NCI-H1417 (cell line): ENCODE data around the gene PGLYRP2.
"Not testable (repeated sequence)": the region's sequence is repeated elsewhere in the genome, so short reads cannot be mapped to it uniquely, and the experiment has no call there.

ENCODE experiments used
- DNase-seq, 3 experiments: peaks; one replicate each; lab custom pipeline; 2025; lab: John Stamatoyannopoulos, UW

The PGLYRP2 gene, protein sequence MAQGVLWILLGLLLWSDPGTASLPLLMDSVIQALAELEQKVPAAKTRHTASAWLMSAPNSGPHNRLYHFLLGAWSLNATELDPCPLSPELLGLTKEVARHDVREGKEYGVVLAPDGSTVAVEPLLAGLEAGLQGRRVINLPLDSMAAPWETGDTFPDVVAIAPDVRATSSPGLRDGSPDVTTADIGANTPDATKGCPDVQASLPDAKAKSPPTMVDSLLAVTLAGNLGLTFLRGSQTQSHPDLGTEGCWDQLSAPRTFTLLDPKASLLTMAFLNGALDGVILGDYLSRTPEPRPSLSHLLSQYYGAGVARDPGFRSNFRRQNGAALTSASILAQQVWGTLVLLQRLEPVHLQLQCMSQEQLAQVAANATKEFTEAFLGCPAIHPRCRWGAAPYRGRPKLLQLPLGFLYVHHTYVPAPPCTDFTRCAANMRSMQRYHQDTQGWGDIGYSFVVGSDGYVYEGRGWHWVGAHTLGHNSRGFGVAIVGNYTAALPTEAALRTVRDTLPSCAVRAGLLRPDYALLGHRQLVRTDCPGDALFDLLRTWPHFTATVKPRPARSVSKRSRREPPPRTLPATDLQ

DNA sequence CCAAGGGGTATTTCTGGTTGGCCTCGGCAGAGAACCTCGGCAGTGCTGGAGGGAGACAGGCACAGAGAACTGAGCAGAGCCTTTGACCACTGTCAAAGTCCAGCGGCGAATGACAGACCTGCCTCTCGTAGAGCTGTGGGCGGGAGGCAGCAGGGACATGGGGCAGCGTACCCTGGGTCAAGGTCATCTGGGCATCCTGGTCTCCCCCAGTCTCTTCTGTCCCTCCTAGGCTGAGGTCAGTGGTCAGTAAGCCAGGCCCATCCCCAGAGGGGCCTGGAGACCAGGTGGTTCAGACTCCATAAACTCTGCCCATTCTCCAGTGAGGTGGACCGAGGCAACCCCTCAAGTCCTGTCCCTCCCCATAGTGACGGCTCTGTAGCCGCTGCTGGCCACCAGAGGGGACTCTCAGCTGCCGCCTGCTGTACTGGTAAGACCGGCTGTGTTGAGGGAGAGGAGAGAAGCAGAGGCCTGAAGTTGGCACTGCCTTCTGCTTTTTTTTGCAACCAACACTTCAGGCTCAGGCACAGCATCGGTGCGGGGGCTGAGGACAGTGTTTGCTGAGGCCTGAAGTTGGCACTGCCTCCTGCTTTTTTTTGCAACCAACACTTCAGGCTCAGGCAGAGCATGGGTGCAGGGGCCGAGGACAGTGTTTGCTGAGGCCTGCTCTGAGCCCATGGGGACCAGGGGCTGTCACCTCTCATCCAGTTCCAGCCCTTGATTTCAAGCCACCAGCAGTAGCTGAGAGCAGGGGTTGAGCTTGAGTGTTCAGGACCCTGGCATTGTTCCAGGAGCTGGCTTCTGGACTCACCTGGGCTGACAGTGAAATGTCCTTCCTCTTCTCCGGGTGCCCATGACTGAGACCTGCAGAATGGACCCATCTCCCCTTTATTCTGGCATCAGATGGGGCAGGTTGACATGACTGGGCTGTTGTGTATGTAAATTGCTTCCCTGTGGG lies at the start of gene PGLYRP2:
Gene PGLYRP2, minus strand, starts transcription at position 111 of the 955 bp plus-strand sequence. CDS start 130 bp downstream, outside the sequence.
- DNase-seq, result no peak

GRCh38 chr19:15527705-15528104 lies 48.4 kb upstream of the PGLYRP2 start:
- no peak for DNase-seq

GRCh38 chr19:15526408-15526807 lies 47.1 kb upstream of the PGLYRP2 start:
- no peak for DNase-seq

DNA sequence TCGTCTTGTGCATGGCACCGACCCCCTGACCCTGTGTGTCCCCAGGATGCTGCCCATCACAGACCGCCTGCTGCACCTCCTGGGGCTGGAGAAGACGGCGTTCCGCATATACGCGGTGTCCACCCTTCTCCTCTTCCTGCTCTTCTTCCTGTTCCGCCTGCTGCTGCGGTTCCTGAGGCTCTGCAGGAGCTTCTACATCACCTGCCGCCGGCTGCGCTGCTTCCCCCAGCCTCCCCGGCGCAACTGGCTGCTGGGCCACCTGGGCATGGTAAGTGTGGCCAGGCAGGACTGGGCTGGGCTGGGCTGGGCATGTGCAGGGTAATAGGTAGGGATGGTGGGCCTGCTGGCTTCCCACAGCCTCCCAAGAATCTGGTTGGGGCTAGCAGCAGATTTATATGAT lies 46.0 kb upstream of the PGLYRP2 start:
- DNase-seq, result no peak

DNA sequence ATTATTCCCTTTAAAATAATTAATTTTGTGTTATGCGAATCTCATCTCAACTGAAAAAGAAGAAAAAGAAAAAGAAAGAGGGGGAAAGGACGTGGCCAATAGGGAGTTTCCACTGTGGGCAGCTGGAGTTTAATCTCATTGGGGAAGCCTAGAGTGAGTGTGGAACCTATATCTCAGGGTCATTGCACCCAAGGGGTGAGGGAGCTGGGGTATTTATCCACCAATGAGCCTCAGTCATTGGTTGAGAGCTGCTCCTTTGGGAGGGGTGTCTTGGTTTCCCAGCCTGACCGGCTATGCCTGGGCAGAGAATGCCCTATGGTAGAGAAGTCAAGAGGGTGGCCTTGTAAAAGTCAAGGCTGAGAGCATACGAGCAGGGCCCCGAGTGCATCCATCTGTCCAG lies 45.5 kb upstream of the PGLYRP2 start:
- DNase-seq, result no peak

DNA sequence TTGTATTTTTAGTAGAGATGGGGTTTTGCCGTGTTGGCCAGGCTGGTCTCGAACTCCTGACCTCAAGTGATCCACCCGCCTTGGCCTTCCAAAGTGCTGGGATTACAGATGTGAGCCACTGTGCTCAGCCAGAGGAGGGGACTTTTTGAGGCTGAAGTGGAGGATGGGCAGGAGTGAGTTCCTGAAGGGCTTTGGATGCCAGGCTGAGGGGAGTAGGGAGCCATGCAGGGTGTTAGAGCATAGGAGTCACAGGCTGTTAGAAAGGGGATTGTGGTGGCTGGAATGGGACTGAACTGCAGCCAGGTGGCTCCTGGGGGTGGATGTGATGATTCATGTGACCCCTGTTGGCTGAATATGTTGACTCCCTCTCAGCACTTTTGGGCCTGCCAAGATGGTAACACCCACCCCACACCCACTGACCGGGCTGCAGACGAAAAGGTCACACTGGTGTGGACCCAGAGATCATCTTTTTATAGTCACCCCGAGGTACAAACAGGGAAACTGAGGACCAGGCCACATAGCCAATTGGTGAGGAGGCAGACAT lies 40.2 kb upstream of the PGLYRP2 start:
- no peak for DNase-seq

DNA sequence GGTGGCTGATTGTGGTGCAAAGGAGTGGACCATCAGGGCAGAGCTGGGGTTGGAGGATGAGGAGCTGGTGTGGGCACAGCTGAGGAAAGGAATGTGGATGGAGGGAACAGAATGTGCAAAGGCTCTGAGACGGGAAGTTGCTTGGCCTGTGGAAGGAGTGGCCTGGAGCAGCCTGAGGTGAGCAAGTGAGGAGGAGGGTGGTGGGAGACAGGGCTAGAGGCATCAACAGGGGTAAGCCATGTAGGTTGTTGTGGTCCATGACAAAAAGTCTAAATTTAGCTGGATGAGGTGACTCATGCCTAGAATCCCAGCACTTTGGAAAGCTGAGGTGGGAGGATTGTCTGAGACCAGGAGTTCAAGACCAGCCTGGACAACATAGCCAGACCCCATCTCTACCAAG lies 38.5 kb upstream of the PGLYRP2 start:
- no peak for DNase-seq

DNA sequence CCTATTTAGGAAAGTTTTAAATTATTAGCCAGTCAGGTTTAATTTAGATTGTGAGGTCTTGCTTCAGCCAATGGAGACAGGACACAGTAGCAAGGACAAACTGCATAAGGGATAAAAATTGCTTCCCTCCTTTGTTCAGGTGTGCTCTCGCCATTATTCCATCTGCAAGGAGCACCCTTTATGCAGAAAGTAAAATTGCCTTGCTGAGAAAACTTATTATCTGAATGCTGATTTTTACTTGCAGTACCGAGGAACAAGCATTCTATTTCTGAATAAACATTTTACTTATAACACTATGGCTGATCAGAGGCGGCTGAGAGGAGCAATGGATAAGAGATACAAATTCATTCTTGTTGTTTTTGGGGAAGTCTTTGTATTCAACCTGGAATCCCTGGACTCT lies 37.1 kb upstream of the PGLYRP2 start:
- DNase-seq, result no peak

- DNase-seq, result not testable (repeated sequence)
Measured at GRCh38 chr19:15515227-15515625, 35.9 kb upstream of the PGLYRP2 start.

DNA sequence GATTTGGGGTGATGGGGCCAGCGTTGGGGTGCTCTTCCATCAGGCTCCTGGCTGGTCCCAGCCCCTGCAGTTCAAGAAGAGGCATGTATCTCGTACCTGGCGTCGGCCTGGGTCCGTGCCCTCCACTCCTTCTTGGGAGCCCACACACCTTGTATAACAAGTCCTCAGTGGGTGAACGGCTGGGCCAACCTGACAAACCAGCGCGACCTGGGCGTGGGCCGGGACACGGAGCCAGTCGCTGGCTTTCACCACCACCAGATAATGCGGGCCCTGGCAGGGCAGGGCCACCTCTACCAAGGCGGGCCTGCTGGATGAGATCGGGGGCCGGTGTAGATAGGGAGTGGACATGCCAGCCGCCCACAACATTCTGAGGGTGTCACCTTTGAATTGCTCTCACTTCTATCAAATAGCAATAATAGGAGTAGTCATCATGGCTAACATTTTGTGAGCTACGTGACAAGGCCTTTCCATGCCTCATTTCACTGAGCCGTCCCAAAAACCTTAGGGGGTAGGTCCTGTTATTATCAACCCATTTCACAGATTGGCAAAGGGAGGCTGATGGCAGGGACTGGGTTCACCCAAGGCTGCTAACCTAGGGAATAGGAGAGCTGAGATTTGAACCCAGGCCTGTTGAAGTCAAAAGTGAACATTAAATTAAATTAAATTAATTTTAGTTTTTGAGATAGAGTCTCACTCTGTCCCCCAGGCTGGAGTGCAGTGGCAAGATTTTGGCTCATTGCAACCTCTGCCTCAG lies 32.5 kb upstream of the PGLYRP2 start:
- no peak for DNase-seq

- DNase-seq, result no peak
Measured at GRCh38 chr19:15508035-15508710, 28.9 kb upstream of the PGLYRP2 start, which contains the start of gene CYP4F22. TSS of gene CYP4F22 (plus strand) at chr19:15508525. CDS start at chr19:15525337, 16,812 bp downstream.

DNA sequence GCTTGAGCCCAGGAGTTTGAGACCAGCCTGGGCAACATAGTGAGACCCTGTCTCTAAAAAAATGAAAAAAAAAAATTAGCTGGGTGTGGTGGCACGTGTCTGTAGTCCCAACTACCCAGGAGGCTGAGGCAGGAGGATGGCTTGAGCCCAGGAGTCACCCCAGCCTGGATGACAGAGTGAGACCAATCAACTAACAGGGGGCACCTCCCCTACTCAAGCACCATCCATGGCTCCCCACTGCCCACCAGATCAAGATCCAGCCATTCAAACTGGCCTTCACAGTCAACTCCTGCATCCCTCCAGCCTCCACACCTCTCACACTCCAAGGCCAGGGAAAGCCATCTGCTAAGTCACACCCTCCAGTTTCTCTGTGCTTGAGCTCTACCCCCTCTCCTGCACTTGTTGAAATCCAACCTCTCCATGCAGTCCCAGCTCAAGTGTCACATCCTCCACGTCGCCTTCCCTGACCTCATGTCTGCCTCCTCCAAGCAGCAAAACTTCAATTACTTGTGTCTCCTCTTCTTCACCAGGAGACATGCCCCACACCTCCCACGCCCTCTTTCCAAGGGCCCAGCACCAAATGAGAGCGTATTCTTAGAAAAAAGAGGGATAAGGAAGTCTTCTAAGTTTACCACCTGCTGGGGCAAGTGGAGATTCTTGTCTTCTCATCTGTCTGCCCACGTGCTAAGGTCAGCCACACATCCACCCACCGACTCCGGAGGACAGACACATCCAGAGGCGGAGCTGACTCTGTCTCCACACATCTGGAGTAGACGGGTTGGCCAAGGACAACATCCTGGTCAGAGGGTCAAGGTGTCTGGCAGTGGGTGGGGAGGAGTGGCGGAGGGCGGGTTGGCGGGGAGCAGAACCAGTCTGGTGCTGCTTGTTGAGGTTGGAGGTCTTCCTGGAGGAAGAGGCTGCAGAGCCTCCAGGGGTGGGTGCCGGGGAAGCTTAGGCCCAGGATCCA lies 28.1 kb upstream of the PGLYRP2 start:
- no peak for DNase-seq

DNA sequence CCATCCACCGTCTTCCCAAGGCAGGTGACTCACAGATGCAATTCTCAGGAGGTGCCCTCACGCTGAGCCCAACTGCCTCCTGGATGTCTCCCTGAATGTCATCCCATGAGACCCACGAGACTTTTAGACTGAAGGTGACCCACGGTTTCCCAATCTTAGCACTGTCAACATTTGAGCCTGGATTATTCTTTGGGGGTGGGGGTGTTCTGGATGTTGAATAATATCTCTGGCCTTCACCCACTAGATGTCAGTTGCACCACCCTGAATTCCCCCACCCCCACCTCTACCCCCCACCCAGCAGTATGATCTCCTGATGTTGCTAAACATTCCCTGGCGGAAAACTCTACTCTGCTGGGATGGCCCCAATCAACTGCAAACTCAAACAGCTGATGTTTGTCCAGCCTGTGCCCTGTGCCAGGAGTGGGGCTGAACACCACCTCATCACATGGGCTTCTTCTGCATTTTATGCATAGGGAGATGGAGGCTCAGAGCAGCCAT lies 26.8 kb upstream of the PGLYRP2 start:
- no peak for DNase-seq

DNA sequence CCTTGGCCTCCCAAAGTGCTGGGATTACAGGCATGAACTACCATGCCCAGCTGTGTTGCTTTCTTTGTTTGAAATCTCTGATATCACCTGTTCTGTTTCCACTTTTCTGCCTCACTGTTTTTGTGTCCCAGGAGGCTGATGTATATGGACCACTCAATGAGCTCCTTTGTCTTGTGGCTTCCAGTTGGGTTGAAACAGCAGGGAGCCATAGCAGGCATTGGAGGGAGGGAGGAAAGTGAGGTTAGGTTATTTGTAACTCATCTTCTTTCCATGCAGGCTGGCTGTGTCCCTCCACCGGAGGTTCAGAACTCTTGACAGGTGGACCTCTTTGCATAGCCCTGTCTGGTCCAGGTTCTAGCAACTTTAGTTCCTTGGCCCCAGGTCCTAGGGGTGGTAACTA lies 23.0 kb upstream of the PGLYRP2 start:
- no peak for DNase-seq

DNA sequence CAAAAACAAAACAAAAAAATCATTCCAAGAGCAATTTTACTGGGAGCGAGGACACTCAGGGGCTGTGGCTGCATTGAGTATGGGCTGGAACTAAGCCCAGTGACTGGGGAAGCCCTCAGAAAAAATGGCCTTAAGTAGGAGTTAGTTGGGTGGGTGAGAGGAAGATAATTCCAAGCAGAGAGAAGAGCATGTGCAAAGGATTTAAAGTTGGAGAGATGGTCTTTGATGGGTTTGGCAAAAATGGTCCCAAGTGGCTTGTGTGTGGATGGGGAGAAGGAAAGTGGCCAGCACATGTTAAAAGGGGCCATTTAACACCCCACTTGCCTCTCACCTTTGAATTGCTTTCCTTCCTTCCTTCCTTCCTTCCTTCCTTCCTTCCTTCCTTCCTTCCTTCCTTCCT lies 22.3 kb upstream of the PGLYRP2 start:
- no peak for DNase-seq

DNA sequence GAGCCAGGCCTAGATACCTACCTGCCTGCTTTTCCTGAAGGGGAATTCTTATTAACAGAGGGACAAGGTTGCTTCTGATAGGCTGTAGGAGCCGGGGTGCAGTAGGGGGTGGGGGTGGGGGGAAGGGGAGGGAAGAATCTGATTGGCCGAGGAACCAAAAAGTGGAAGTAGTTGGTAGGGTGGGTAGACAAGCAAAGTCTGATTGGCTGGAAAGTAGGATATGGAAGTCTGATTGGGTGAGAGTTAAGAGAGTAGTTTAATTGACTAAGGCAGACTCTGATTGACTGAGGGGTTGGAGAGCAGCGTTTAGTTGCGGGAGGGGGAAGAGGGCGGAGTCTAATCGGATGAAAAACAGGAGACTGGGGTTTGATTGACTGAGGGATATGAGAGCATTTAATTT lies 19.6 kb upstream of the PGLYRP2 start:
- DNase-seq, result no peak

DNA sequence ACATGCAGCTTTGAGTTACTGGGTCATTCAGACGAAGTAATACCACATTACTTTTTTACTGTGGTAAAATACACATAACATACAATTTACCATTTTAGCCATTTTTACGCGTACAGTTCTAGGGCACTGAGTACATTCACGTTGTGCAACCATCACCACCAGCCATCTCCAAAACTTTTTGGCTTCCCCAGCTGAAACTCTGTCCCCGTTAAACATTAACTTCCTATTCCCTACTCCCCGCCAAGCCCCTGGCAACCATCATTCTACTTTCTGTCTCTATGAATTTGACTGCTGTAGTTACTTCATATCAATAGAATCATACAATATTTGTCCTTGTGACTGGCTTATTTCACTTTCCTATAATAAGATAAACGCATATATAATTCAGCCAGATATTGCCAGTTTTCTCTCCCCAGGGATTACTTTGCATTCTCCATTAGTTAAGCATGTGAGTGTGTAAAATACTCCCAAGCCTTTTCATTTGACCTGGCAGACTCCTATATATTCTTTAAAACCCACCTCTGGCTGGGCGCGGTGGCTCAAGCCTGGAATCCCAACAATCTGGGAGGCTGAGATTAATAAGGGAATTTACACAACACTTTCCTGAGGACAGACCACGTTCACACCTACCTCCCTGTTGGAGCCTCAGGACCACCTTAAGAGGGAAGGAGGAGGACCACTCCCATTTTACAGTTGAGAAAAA lies 19.0 kb upstream of the PGLYRP2 start:
- no peak for DNase-seq

GRCh38 chr19:15495151-15495550 lies 15.8 kb upstream of the PGLYRP2 start:
- no peak for DNase-seq
